ENCODE results near the gene RBMS3. TPM values are rescaled to one million over a fixed set of nuclear protein-coding genes. Genes with fewer than 3 reads are reported as not detected.

The RBMS3 gene
- total RNA-seq, 1 experiment from 2014 or later, result 1.3 TPM

GRCh38 chr3:29695643-29696198, 414.9 kb downstream of the RBMS3 start:
- intact Hi-C loops (cut with micrococcal nuclease; ENCODE audit: unreplicated experiment), result no loop called here
- TF ChIP-seq, protein P1, sequence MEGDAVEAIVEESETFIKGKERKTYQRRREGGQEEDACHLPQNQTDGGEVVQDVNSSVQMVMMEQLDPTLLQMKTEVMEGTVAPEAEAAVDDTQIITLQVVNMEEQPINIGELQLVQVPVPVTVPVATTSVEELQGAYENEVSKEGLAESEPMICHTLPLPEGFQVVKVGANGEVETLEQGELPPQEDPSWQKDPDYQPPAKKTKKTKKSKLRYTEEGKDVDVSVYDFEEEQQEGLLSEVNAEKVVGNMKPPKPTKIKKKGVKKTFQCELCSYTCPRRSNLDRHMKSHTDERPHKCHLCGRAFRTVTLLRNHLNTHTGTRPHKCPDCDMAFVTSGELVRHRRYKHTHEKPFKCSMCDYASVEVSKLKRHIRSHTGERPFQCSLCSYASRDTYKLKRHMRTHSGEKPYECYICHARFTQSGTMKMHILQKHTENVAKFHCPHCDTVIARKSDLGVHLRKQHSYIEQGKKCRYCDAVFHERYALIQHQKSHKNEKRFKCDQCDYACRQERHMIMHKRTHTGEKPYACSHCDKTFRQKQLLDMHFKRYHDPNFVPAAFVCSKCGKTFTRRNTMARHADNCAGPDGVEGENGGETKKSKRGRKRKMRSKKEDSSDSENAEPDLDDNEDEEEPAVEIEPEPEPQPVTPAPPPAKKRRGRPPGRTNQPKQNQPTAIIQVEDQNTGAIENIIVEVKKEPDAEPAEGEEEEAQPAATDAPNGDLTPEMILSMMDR (IDR thresholded peaks at IDR 0.05; ENCODE audit: unreplicated experiment), result no peak
- CTCF ChIA-PET, result interaction anchor here (0.8 kb wide), 1 partner anchor 16 kb away, joined by 3 read pairs; no protein-coding TSS in a partner anchor
- no TSS peak for BruUV-seq (replicated peaks)
- no peaks in the 10 kb centered on the region for H3K27me3 Mint-ChIP-seq (ENCODE audit: unreplicated experiment)
- peaks cover 16% of the 10 kb centered on the region for H3K4me1 Mint-ChIP-seq (ENCODE audit: low read depth, unreplicated experiment)
- H3K9me3 Mint-ChIP-seq (ENCODE audit: low read depth, unreplicated experiment), result peaks cover 5% of the 10 kb centered on the region
- peaks cover 6% of the 10 kb centered on the region for H3K36me3 Mint-ChIP-seq (ENCODE audit: insufficient read depth, unreplicated experiment)
- DNase-seq, result no peak
- peak overlapping the region; percentile 92 for H3K27ac Mint-ChIP-seq (ENCODE audit: unreplicated experiment)
- no peak overlapping the region for H3K4me3 Mint-ChIP-seq (ENCODE audit: low read depth, unreplicated experiment)

DNA sequence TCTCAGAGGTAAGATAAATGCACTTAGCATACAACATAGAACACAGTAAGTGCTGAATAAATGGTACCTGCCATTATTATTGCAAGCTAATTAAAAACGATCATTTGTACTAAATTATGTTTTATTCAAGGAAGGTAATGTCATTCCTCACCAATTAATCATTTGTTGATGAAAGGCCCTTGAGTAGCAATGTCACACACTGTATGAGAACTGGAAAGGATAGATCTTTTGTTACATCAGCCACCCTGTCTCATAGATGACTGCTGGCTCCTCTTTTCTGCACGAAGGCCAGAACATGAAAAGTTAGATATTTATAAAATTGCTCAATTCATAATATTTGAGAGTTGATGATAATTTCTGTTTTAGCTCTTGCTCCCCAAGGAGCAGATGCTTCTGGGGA, 415.4 kb downstream of the RBMS3 start:
- no peak overlapping the region for H3K4me3 Mint-ChIP-seq (ENCODE audit: low read depth, unreplicated experiment)
- no peak for DNase-seq
- BruUV-seq (replicated peaks), result no TSS peak
- TF ChIP-seq, protein P1 (IDR thresholded peaks at IDR 0.05; ENCODE audit: unreplicated experiment), result no peak
- H3K9me3 Mint-ChIP-seq (ENCODE audit: low read depth, unreplicated experiment), result peaks cover 5% of the 10 kb centered on the region
- intact Hi-C loops (cut with micrococcal nuclease; ENCODE audit: unreplicated experiment), result no loop called here
- CTCF ChIA-PET, result interaction anchor here (0.8 kb wide), 1 partner anchor 17 kb away, joined by 3 read pairs; no protein-coding TSS in a partner anchor
- peaks cover 6% of the 10 kb centered on the region for H3K36me3 Mint-ChIP-seq (ENCODE audit: insufficient read depth, unreplicated experiment)
- H3K27ac Mint-ChIP-seq (ENCODE audit: unreplicated experiment), result peak overlapping the region; percentile 92
- no peaks in the 10 kb centered on the region for H3K27me3 Mint-ChIP-seq (ENCODE audit: unreplicated experiment)
- peaks cover 16% of the 10 kb centered on the region for H3K4me1 Mint-ChIP-seq (ENCODE audit: low read depth, unreplicated experiment)

GRCh38 chr3:29697989-29698388, 417.1 kb downstream of the RBMS3 start:
- no peak overlapping the region for H3K4me3 Mint-ChIP-seq (ENCODE audit: low read depth, unreplicated experiment)
- H3K4me1 Mint-ChIP-seq (ENCODE audit: low read depth, unreplicated experiment), result peaks cover 16% of the 10 kb centered on the region
- TF ChIP-seq, protein P1 (IDR thresholded peaks at IDR 0.05; ENCODE audit: unreplicated experiment), result no peak
- DNase-seq, result no peak
- intact Hi-C loops (cut with micrococcal nuclease; ENCODE audit: unreplicated experiment), result no loop called here
- no peak overlapping the region for H3K27ac Mint-ChIP-seq (ENCODE audit: unreplicated experiment)
- H3K27me3 Mint-ChIP-seq (ENCODE audit: unreplicated experiment), result no peaks in the 10 kb centered on the region
- peaks cover 5% of the 10 kb centered on the region for H3K9me3 Mint-ChIP-seq (ENCODE audit: low read depth, unreplicated experiment)
- CTCF ChIA-PET, result interaction anchor here (0.6 kb wide), 1 partner anchor 1667 kb away, joined by 3 read pairs; no protein-coding TSS in a partner anchor
- BruUV-seq (replicated peaks), result no TSS peak
- peaks cover 6% of the 10 kb centered on the region for H3K36me3 Mint-ChIP-seq (ENCODE audit: insufficient read depth, unreplicated experiment)

GRCh38 chr3:29700256-29700655, 419.4 kb downstream of the RBMS3 start:
- Mint-ChIP-seq H3K27me3 (ENCODE audit: unreplicated experiment) (no peaks in the 10 kb centered on the region), H3K4me1 (ENCODE audit: low read depth, unreplicated experiment) (peaks cover 14% of the 10 kb centered on the region), H3K27ac (ENCODE audit: unreplicated experiment) (no peak overlapping the region), H3K9me3 (ENCODE audit: low read depth, unreplicated experiment) (peaks cover 5% of the 10 kb centered on the region), H3K36me3 (ENCODE audit: insufficient read depth, unreplicated experiment) (peaks cover 3% of the 10 kb centered on the region), H3K4me3 (ENCODE audit: low read depth, unreplicated experiment) (no peak overlapping the region)
- TF ChIP-seq, protein P1 (IDR thresholded peaks at IDR 0.05; ENCODE audit: unreplicated experiment), result no peak
- intact Hi-C loops (cut with micrococcal nuclease; ENCODE audit: unreplicated experiment), result no loop called here
- CTCF ChIA-PET, result interaction anchor here (0.7 kb wide), 1 partner anchor 8 kb away, joined by 3 read pairs; no protein-coding TSS in a partner anchor
- no TSS peak for BruUV-seq (replicated peaks)
- no peak for DNase-seq
